Neural progenitor cell (in vitro differentiated cells): ENCODE measurements around the gene LDAF1.

Experiments used
- CTCF ChIP-seq: fragments of 200-600 bp; sonication (generic); IDR thresholded peaks from 2 replicates; pipeline ENCODE4 v1.5.1; 2017; ENCODE audit warnings: antibody characterized with exemption, mild to moderate bottlenecking
- EZH2 ChIP-seq: fragments of 200-600 bp; sonication (generic); IDR thresholded peaks from 2 replicates; pipeline ENCODE4 v1.6.1; 2017; ENCODE audit warnings: antibody characterized with exemption, mild to moderate bottlenecking, moderate library complexity
- EZH2phosphoT487 ChIP-seq: fragments of 200-600 bp; sonication (generic); IDR thresholded peaks from 2 replicates; pipeline ENCODE4 v1.6.1; 2017; ENCODE audit warnings: antibody characterized with exemption

GRCh38 chr16:21214086-21214485 is 55.6 kb downstream of the LDAF1 start:
- no peak for TF ChIP-seq CTCF
- TF ChIP-seq EZH2: no peak
- no peak for TF ChIP-seq EZH2phosphoT487
